ENCODE results near the gene ARHGAP6. TPM values are rescaled to one million over a fixed set of nuclear protein-coding genes. Genes with fewer than 3 reads are reported as not detected.

Gene ARHGAP6
- total and polyA plus RNA-seq, 9 of the 15 experiments (the other 6 are each of a cell fraction or from before 2014, with no cell fraction given) = 12.5 to 63.6 (median 41.8) TPM

DNA sequence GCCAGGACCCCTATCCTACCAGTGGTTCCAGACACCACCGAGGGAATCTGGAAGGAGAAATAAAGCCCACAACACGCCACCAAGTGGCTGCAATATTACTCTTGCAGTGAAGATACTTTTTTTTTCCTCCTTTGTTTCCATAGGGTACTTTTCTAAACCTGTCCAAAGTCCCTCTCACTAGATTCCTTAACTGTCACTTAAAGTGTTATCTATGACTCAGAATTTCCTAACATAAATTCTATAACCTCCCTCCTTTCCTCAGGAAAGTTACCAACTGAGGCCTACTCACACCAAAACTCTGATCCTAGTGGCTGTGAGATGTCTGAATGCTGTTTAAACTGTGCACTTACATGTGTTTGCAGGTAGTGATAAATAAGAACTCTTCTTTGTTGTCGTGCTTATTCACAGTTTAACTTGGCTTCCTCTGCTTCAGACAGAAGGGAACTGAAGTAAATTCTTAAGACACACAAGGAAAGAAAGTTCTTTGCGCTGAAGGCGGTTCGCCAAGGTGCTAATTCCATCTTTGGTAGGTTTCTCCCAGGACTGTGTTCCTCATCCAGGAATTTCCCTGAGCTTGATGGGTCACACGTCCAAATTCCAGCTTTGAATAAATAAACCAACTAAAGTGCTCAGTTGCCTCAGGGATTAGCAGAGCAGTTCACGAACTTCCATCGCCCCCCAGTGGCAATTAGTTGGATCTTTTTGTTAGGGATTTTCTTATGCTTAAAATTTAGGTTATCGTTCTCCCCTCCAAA, 565.3 kb downstream of the ARHGAP6 start:
- CTCF ChIA-PET (ENCODE audit: low intra/inter-chr PET ratio) = no interaction called here
- H3K79me2 ChIP-seq (ENCODE audit: control insufficient read depth, insufficient read depth, low read length) = no peaks in the 10 kb centered on the region
- intact Hi-C loops (cut with micrococcal nuclease) (loop anchor here (5.0 to 10.0 kb wide), 3 partner anchors 363 to 906 kb away; no protein-coding TSS in a partner anchor), in situ Hi-C loops (cut with MboI) (no loop called here)
- POLR2A ChIA-PET = no interaction called here
- ATAC-seq (peak; percentile 76), FAIRE-seq (peak; percentile 78), DNase-seq (ENCODE audit: extremely low read depth in 1 of 4, low spot score in 3 of 4) (peak in 3 of 4 experiments; percentile 12 to 37 (median 28))
- no peak overlapping the region for H2AFZ ChIP-seq (ENCODE audit: low read depth, low read length)
- no peaks in the 10 kb centered on the region for H3K36me3 ChIP-seq (ENCODE audit: control insufficient read depth, insufficient read depth, low read length)
- H3K4me2 ChIP-seq (ENCODE audit: insufficient read depth, low read length) = no peak overlapping the region
- no peaks in the 10 kb centered on the region for H3K9me1 ChIP-seq (ENCODE audit: control insufficient read depth, insufficient read depth, low read length)
- no TSS peak for BruUV-seq (replicated peaks)
- H3K9me3 ChIP-seq (replicated peaks; ENCODE audit: control insufficient read depth, insufficient read depth, low read depth, low read length) = no peaks in the 10 kb centered on the region
- no peak overlapping the region for H3K27ac ChIP-seq (ENCODE audit: extremely low read depth, low read depth, low read length)
- H3K9ac ChIP-seq (ENCODE audit: insufficient read depth in 1 of 2, low read depth in 2 of 2, low read length in 2 of 2) = no peak overlapping the region
- H3K4me3 ChIP-seq = no peak overlapping the region
- no peaks in the 10 kb centered on the region for H3K27me3 ChIP-seq (ENCODE audit: control insufficient read depth in 2 of 2, insufficient read depth in 2 of 2, low read length in 2 of 2)
- WGBS (ENCODE audit: insufficient coverage, low coverage, missing lambda C conversion rate) = 29% methylated on average over 9 of the region's 10 CpGs
- H4K20me1 ChIP-seq (replicated peaks; ENCODE audit: control insufficient read depth, insufficient read depth, low read length) = no peaks in the 10 kb centered on the region
- peaks cover 0 to 2% of the 10 kb centered on the region in 2 experiments; a peak in 1 of 5 replicates for H3K4me1 ChIP-seq (replicated peaks in 1 of 2; ENCODE audit: control insufficient read depth in 2 of 2, insufficient read depth in 2 of 2, low read length in 2 of 2)
- TF ChIP-seq HDAC1 (IDR thresholded peaks at IDR 0.05) (no peak), POLR2H (tag; IDR thresholded peaks at IDR 0.05; ENCODE audit: low read depth) (no peak), YBX1 (IDR thresholded peaks at IDR 0.05) (no peak), ZNF146 (CRISPR knock-in tag; IDR thresholded peaks at IDR 0.05; ENCODE audit: unreplicated experiment) (no peak), ZNF764 (CRISPR knock-in tag; IDR thresholded peaks at IDR 0.05; ENCODE audit: low read depth) (no peak)
- TF ChIP-seq, protein P1, sequence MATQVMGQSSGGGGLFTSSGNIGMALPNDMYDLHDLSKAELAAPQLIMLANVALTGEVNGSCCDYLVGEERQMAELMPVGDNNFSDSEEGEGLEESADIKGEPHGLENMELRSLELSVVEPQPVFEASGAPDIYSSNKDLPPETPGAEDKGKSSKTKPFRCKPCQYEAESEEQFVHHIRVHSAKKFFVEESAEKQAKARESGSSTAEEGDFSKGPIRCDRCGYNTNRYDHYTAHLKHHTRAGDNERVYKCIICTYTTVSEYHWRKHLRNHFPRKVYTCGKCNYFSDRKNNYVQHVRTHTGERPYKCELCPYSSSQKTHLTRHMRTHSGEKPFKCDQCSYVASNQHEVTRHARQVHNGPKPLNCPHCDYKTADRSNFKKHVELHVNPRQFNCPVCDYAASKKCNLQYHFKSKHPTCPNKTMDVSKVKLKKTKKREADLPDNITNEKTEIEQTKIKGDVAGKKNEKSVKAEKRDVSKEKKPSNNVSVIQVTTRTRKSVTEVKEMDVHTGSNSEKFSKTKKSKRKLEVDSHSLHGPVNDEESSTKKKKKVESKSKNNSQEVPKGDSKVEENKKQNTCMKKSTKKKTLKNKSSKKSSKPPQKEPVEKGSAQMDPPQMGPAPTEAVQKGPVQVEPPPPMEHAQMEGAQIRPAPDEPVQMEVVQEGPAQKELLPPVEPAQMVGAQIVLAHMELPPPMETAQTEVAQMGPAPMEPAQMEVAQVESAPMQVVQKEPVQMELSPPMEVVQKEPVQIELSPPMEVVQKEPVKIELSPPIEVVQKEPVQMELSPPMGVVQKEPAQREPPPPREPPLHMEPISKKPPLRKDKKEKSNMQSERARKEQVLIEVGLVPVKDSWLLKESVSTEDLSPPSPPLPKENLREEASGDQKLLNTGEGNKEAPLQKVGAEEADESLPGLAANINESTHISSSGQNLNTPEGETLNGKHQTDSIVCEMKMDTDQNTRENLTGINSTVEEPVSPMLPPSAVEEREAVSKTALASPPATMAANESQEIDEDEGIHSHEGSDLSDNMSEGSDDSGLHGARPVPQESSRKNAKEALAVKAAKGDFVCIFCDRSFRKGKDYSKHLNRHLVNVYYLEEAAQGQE (IDR thresholded peaks at IDR 0.05; ENCODE audit: borderline replicate concordance) = peak; percentile 14; the same call in 1 of the 2 replicates
- TF ChIP-seq, protein P1 (CRISPR knock-in tag; IDR thresholded peaks at IDR 0.05; ENCODE audit: low read depth) = no peak
- TF ChIP-seq, protein P2, sequence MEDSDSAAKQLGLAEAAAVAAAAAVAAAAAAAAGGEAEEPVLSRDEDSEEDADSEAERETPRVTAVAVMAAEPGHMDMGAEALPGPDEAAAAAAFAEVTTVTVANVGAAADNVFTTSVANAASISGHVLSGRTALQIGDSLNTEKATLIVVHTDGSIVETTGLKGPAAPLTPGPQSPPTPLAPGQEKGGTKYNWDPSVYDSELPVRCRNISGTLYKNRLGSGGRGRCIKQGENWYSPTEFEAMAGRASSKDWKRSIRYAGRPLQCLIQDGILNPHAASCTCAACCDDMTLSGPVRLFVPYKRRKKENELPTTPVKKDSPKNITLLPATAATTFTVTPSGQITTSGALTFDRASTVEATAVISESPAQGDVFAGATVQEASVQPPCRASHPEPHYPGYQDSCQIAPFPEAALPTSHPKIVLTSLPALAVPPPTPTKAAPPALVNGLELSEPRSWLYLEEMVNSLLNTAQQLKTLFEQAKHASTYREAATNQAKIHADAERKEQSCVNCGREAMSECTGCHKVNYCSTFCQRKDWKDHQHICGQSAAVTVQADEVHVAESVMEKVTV (CRISPR knock-in tag; IDR thresholded peaks at IDR 0.05) = no peak
- TF ChIP-seq, protein P3, sequence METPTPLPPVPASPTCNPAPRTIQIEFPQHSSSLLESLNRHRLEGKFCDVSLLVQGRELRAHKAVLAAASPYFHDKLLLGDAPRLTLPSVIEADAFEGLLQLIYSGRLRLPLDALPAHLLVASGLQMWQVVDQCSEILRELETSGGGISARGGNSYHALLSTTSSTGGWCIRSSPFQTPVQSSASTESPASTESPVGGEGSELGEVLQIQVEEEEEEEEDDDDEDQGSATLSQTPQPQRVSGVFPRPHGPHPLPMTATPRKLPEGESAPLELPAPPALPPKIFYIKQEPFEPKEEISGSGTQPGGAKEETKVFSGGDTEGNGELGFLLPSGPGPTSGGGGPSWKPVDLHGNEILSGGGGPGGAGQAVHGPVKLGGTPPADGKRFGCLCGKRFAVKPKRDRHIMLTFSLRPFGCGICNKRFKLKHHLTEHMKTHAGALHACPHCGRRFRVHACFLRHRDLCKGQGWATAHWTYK (CRISPR knock-in tag; IDR thresholded peaks at IDR 0.05) = no peak
